ENCODE measurements around the gene AGGF1.

DNA sequence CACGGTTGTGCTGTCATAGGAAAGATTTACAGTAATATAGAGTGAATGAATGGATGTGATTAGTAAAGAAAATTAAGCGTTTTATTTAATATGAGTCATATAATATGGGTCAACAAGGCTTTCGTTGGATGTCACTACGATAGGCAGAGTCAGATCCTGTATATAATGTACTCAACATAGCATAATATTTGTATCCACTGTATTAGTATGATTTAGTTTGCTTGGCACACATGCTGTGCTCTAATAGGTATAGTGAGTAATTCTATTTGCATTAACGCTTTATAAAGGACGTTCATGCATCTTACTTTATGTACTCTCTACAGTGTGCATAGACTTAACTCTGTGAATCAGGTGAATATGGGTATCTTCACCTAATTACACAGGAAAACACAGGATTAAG lies 35.9 kb upstream of the AGGF1 start:
- TF ChIP-seq, protein P1, sequence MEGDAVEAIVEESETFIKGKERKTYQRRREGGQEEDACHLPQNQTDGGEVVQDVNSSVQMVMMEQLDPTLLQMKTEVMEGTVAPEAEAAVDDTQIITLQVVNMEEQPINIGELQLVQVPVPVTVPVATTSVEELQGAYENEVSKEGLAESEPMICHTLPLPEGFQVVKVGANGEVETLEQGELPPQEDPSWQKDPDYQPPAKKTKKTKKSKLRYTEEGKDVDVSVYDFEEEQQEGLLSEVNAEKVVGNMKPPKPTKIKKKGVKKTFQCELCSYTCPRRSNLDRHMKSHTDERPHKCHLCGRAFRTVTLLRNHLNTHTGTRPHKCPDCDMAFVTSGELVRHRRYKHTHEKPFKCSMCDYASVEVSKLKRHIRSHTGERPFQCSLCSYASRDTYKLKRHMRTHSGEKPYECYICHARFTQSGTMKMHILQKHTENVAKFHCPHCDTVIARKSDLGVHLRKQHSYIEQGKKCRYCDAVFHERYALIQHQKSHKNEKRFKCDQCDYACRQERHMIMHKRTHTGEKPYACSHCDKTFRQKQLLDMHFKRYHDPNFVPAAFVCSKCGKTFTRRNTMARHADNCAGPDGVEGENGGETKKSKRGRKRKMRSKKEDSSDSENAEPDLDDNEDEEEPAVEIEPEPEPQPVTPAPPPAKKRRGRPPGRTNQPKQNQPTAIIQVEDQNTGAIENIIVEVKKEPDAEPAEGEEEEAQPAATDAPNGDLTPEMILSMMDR (IDR thresholded peaks at IDR 0.05; ENCODE audit: insufficient read depth, low read length, poor library complexity, severe bottlenecking), result no peak
- no peak for TF ChIP-seq EZH2phosphoT487 (conservative IDR thresholded peaks at IDR 0.05; ENCODE audit: low read length)
